ENCODE measurements around the gene MXI1.

Gene MXI1

DNA sequence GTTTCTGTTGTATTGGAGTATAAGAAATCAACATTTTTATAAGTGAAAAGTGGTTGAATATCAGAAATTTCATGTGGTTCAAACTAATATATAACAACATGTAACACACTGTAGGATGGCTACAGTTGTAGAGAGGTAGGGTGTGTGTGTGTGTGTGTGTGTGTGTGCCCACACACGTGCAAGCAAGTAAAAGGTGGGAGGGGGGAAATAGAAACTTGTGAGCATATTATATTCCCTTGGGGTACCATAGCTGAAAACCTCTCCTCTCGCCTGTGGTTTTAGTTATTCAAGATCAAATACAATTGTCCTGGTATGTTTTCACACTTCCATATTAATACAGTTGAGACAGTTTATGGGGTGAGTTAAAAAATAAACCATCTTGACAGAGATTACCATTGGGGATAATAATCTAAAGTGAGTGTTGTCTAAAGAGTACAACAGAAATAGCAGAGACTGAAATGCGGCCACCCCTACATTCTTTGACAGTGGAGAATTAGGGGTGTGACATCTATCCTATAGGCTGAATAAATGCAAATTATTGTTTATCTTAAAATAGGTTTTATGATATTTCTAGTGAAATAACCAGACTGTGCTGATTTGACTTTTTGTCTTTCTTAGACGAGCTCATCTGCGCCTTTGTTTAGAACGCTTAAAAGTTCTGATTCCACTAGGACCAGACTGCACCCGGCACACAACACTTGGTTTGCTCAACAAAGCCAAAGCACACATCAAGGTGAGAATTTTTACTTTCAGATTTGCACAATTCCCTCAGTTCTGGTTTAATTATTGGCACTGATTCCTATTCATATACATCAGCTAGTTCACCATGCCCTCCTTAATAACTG lies 71.4 kb downstream of the MXI1 start:
- no peak for DNase-seq

DNA sequence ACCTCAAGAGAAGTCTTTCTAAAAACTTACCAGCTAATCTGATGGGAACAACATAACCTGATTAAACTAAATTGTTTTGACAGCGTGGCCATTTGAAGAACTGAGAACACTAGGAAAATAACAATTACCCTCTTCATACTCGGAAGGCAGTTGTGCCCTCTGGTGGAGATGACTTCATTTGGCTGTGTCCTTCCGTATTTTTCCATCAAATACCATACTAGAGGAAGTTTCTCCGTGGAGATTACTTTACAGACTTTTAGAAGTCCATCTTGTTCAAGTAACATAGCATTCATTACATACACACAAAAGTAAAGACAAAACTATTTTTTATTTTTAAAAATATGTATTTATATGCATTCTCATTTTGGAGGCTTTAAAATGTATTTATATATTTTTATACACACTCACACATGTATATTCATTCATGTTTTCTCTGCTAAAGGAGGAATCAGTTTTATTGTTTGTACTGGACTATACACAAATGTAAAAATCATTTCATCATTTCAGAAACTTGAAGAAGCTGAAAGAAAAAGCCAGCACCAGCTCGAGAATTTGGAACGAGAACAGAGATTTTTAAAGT lies 72.1 kb downstream of the MXI1 start:
- no peak for DNase-seq

DNA sequence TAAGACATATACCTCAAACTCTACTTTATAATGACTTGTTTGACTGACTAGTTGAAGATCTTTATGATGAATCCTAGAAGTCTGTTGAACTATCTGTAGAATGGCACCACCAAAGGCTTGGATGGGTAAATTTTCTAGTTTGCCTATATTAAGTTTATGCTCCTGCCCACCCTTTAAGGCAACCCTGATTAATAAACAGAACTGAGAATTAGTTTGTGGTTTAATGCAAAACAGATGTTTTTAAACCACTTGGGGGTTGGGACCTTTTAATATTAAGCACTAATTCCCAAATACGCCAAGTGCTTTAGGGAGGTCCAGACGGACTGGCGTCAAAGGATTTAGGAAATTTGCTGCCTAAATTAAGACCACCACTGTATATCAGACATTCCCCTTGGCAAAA lies 76.9 kb downstream of the MXI1 start:
- no peak for DNase-seq

DNA sequence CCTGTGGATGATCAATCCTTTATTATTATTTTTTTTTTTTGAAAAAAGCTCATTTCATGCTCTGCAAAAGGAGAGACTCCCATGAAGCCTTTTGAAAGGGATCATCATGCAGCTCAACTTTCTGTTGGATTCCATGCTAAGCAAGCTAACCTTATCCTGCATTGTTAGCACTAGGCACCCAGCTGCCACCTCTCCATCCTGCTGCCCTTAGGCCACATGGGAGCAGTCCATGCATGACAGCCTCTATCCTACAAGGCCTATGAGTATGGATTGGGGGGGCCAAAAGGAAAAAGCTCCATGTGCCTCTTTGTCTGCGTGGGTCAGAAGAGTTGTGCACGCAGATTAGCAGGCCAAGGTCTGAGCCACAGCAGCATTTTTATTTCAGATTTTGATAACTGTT lies 78.1 kb downstream of the MXI1 start:
- DNase-seq: no peak

DNA sequence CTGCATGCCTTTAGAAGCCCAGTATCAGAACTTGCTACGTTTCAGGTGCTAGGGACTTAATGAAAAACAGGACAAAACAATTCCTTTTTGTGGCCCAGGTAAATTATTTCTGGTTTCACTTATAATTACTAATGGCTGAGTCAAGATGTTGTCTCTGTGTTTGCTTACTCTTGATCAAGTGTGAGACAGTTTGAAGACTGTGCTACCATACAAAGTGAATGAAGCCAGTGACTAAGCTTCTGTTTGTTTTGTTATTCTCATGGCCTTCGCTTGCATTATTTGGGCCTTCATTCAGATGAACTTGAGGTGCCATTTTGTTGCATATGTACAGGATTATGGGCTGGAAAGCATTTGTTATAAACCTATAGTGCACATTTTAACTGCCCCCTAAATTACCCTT lies 79.4 kb downstream of the MXI1 start:
- no peak for DNase-seq

DNA sequence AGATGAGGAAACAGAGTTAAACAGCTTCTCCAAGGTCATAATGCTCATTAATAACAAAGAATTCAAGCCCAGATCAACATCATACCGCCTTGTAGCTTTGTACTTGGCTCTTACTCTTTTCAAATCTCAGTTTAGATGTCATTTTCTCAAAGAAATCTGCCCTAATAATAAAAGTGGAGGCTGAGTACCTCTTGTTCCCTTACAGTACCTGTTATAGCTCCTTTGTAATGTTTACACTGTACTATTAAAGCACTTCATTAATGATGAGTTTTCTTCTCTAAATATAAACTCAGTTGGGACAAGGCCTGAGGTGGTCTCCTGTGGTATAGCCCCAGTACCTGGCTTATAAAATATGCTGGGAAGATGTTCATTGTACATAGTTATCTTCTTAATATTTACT lies 89.6 kb downstream of the MXI1 start:
- DNase-seq: no peak

DNA sequence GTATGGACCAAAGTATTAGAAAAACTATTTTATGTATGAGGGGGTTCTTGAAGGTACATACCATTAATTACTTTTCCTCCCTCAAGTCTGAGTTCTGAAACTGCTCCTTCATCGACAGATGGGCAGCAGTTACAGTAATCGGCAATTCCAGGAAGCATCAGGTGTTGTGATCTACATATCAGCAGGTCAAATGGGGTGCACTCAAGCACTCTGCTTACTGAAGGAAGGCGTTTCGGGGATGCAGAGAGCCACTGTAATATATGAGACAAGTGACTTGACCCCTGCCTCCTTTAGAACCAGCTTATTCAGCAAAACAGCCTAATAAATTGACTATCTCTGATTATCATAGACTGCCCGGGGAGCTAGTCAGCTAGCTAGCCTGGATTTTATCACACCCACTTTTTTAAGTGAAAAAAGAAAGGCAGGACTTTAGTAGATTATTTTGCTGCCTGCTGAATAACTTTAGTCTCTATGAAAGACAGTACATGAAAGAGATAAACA lies 93.1 kb downstream of the MXI1 start:
- DNase-seq: no peak

DNA sequence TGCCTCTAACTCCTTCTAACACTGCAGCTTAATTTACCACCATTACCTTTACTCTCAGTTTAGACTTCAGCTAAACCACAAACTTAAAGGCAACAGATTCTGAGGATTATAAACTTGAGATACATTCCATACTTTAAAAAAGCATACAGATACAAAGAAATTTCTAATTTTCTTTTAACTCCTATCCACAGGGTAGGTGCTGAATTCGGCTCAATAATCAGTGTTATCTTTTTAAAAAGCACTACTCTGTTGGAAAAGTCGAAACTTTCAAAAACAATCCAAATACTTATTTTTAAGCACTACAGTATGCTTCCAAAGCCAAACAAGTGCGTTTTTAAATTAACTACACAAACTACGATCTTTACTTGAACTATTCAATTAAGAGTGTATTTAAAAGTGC lies 96.3 kb downstream of the MXI1 start:
- no peak for DNase-seq

DNA sequence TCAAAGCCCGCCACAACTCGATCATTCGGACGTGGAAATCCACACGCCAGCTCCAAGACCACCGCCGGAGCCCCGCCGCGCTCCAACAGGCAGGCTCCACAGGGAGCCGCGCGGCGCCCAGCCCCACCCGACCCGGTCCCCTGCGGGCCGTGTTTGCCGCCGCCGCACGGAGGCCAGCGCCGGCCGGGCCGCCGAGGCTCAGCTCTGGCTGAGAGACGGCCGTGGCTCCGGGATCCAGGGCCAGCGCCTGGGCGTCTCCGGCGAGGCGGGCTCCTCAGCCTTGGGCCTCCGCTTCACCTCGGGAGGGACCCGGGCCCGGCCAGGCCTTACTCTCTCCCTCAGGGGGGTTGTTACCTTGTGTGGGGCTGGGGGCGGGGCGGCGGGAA lies 97.0 kb downstream of the MXI1 start:
- no peak for DNase-seq

DNA sequence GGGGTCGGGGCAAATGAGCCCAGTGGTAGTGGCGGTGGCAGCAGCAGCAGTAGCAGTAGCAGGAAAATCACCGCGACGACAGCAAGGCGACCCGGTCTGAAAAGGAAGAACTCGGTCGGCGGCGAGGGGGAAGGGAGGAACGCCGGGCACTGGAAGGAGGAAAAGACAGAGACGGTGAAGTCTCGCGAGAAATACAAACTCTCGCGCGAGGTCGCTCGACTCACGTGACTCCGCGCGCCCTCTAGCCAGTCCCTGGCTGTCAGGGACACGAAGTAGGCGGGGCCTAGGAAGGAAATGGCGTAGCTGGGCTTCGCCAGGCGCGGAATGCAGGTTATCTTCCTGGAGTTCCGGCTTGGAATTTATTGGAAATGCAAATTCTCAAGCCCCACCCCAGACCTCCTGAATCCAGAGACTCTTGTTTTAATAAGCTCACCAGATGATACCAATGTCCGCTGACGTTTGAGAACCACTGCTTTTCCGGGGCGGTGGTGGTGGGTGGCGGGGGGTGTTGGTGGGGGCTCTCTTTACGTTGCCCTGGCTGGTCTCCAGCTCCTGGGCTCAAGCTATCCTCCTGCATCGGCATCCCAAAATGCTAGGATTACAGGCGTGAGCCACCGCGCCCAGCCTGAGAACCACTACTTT lies 97.5 kb downstream of the MXI1 start, which contains the start of gene SMNDC1:
Gene SMNDC1, minus strand, starts transcription at position 141 of the 642 bp plus-strand sequence. CDS start 1,333 bp downstream, outside the sequence.
- peak; percentile 79 for DNase-seq

DNA sequence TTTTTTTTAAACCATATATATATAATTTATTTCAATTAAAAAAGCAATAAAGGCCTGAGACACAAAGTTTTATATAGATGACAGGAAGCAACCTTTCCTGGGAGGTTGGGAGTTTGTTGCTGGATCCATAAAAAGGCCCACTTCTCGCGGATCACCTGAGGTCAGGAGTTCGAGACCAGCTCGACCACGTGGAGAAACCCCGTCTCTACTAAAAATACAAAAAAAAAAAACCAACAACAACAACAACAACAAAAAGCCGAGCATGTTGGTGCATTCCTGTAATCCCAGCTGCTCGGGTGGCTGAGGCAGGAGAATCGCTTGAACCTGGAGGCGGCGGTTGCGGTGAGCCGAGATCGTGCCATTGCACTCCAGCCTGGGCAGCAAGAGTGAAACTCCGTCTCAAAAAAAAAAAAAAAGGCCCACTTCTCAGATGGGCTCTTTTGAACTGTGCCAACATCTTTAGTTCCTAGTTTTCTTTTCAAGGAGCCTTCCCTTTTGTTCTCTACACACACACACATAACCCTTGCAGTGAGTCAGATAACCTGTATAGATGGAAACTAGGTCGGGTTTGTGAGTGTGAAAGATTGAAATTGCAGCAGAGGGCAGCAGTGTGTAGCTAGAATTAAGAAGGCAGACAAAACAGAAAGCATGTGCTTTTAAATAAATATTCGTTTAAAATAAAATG lies 98.5 kb downstream of the MXI1 start:
- DNase-seq: peak; percentile 82

DNA sequence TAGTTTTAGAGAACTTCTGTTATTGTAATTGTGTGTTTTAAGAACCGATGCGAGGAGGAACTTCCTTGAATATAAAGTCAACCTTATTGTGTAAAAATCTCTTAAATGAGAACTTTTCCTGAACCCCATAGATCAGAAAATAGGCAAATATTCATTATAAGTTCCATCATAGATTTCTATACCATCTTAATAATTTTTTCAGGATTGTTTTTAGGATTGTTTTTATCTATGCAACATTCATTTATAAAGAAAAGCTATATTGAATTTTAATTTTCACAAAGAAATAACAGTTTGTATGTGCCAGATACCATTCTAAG lies 99.0 kb downstream of the MXI1 start:
- no peak for DNase-seq

DNA sequence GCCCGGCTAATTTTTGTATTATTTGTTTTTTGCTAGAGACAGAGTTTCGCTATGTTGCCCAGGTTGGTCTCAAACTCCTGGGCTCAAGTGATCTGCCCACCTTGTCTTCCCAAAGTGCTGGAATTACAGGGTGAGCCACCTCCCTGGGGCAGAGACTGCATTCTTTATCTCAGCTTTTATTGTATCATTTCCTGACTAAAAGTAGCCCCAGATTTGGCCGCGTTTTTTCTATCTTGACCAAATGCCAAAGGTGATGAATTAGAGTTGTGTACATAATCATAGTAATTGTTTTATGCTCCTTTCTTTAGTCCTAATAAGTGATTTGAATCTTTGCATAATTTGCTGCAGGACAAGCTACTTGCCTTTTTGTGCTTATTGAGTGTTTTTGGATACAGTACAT lies 100.4 kb downstream of the MXI1 start:
- no peak for DNase-seq

DNA sequence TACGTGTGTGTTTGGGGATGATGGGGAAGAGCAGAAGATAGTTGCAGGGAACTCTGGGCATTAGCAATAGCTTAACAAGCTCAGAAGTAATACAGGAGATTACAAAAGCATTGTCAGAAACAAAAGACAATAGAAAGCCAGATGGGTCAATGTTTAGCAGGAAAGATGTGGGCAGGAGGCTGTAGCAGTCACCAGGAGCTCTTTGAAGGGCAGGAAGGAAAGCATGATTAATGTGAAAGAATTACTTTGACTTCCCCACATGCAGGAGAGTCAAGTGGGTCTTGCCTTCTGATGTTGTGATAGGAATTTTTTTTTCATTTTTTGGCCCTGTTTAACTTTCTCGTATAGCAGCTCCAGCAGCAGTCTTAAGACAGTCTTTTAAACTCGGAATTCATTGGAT lies 103.3 kb downstream of the MXI1 start:
- DNase-seq: no peak

DNA sequence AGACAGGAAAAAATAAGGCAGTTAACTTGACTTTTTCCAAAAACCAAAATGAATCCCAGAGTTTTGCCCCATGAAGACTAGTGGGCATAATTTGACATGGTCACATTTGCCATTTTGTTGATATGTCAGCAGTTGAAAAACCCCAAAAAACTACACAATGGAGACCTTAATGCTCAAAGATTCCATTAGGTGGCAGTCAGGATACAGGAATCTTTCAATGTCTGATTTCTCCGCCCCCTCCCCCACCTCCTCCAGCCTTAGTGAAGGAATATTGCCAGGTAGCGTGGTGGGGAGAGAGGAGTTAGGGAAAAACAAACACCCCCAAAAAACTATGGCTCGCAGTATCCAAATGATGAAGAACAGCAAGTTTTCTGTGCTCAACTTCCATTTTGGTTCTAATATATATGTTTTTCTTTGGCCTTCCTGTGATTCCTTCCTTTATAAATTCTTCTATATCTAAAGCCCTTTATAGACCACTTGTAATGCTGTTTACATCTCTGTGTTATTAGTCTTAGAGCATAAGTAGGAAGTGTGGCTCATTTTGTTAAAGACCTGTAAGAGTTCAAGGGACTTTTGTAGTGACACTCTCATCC lies 104.0 kb downstream of the MXI1 start:
- DNase-seq: no peak

DNA sequence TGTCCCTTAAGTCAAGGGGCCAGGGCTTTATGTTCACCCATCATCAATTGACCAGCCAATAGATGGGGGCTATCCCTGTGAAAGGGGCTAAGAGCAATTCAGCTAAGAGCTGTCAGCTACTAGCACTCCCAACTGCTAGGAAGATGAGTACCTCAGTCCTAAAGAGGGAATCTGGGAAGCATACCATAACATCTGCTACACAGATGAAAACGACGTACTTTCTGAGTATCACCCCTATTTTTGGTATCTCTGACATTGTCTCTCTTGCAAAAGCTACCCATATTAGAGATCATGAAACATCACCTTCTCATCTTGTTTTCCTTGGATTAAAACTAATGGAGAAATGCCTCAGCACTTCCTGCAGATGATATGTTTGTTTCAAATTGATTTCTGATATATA lies 104.8 kb downstream of the MXI1 start:
- DNase-seq: no peak

DNA sequence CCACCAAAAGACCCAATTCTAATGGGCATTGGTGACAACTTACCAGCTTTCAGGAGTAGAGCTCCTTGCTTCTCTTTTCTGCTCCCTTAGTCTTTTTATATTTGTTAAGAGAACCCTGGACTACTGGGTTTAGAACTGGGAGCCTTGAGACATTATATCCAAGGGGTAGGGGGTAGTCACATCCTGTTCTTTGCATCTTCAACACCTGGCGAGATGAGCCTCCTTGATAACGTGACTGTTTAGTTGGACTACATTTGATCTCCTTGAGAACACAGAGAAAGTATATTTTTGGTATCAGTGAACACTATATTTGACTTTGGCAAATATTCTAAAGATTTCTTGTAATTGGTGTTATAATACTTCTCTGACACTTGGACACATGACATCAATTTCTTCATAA lies 106.3 kb downstream of the MXI1 start:
- DNase-seq: no peak

DNA sequence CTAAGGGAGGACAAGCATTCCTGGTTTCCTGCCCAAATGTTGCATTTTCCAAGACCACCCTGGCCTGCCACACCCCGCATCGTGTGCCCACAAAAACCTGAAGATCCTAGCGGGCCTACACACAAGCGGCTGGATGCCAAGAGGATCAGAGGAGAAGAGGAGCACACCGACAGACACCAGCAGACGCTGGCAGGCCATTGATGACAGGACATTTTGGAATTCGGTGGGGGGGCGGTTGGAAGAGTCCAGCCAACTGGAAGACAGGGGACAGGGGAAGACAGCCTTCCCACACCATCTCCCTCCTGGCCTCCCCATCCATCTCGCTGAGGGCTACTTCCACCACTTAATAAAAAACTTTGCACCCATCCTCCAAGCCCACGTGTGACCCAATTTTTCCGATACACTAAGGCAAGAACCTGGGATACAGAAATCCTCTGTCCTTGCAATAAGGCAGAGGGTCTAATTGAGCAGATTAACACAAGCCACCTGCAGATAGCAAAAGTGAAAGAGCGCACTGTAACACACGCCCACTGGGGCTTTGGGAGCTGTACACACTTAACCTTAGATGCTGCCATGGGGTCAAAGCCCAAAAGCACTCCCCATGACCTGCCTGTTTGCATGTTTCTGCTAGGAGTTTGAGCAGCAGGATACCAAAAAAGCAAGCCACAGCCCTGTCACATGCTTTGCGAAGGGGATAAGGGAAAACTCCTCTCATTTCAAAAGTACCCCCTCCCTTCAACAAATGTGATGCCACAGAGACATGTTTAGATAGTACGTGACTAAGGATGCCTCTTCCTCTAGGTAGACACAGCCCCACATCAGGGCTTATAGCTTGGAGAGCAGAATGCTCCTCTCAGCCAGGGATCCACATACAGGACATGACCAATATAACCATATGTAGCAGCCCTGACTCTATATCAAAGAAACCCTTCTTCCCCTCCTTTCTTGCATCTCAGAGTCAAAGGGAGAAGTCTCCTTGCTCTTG lies 110.8 kb downstream of the MXI1 start:
- no peak for DNase-seq

DNA sequence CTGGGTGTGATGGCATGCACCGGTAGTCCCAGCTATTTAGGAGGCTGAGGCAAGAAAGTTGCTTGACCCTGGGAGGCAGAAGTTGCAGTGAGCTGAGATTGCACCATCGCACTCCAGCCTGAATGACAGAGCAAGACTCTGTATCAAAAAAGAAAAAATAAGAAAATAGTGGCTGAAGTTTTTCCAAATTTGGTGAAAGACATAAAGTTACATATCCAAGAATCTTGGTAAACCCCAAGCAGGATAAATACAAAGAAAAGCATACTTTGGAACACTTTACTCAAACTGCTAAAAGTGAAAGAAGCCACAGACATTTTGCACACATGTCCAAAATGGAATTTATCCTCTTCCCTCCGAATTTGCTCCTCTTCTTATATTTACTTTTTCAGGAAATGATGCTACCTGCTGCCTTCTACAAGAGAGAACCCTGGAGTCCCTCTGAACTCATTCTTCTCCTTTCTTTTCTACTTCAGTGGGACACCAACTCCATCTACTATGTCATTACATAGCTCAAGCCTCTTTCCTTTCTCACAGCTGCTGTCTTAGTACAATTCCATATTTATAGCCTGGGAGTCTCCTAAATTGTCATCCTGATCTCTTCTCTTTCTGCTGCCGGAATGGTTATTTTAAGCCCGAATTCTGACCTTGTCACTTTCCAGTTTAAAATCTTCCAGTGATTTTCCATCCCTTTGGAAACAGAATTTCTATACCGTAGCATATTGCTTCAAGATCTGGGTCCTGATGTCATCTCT lies 114.6 kb downstream of the MXI1 start:
- no peak for DNase-seq

DNA sequence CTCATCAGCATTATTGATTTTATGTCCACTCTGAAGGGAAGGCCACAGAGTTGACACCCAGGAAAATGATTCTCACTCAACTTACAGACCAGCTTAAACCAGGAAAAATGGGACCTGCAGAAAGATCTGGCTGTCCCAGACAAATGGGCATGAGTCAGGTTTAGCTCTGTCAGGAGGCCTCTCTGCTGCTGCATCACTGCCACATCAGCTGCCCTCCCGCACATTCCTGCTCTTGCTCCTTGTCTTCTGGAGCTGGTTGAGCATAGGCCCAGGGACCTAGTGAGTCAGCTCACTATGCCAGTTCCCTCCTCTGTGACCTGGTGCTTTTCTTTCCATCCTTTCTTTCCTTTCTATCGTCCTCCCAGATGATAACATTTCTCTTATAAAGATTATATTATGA lies 116.1 kb downstream of the MXI1 start:
- DNase-seq: no peak

DNA sequence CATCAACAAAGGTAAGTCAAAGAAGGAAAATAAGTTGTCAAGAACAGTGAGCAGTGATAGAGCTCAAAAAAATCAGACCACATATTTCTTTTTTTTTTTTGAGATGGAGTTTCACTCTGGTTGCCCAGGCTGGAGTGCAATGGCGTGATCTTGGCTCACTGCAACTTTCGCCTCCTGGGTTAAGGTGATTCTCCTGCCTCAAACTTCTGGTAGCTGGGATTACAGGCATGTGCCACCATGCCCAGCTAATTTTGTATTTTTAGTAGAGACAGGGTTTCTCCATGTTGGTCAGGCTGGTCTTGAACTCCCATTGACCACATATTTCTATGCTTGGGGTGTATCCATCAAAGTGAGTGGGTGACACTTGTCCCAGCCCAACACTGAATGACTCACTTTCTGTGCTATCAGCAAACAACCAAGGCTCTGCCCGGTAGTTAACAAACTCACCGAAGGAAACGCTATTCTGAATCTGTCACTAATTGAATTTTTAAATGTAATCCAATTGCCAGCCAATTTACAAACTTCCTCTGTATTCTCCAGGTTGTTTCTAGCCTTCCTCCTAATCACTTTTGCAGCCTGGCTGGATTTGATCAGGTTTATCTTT lies 116.9 kb downstream of the MXI1 start:
- DNase-seq: no peak

Measured in SIG-M5 (cell line).